Left colon (tissue), 2 donors: Measurements from ENCODE around the gene ZNF267. TPM values are rescaled to one million over a fixed set of nuclear protein-coding genes. Genes with fewer than 3 reads are reported as not detected.
"Not testable (repeated sequence)": the region's sequence is repeated elsewhere in the genome, so short reads cannot be mapped to it uniquely, and the experiment has no call there.

Experiments
- ATAC-seq: fragments of 200-7000 bp; cut with Tn5 transposase; one replicate; pipeline ENCODE4 v1.9.1; 2020; ENCODE audit warnings: mild to moderate bottlenecking, moderate library complexity
- DNase-seq, 2 donors: peaks; one replicate each; pipeline ENCODE4 v3.0.0-alpha.2; 2020
- intact Hi-C, 2 donors: fragments of 100-400 bp; cut with DNase I in 1 of 2; cut with micrococcal nuclease in 1 of 2; formaldehyde crosslinking; loops; one replicate each; pipeline versions ENCODE4 v1.11.2 to v1.14.0; 2022; cut with DNase I, micrococcal nuclease
- total RNA-seq, 2 donors: library from RNA; stranded (reverse); fragmentation: NEBNext Ultra II Directional; extraction: Animal tissue kit (Norgen Biotek cat#: 25700); gene quantifications; one replicate each; pipeline ENCODE4 v1.2.1, GENCODE V29; 2021
- donor health status: DM: no; HTN: no; CAD: no.
- donor health status: DM: yes; HTN: yes; CAD: no.

Gene ZNF267
- total RNA-seq, 2 donors from 2014 or later = 10.6 to 12.4 TPM

- intact Hi-C loops, ATAC-seq, DNase-seq: not testable (repeated sequence)
Measured at GRCh38 chr16:31960186-31960910, 86.7 kb downstream of the ZNF267 start.
